MM.1S (cell line): ENCODE data around the gene MYOC.
"Not testable (repeated sequence)": the region's sequence is repeated elsewhere in the genome, so short reads cannot be mapped to it uniquely, and the experiment has no call there.

Experiments
- CTCF ChIP-seq: fragments of 300-600 bp; sonication (generic); IDR thresholded peaks from 2 replicates; pipeline ENCODE4 v1.5.1; 2016; ENCODE audit warnings: antibody characterized with exemption, low read length, mixed read lengths
- EZH2 ChIP-seq: fragments of 300-600 bp; sonication (generic); optimal IDR thresholded peaks from 2 replicates; pipeline ENCODE3; 2017; ENCODE audit warnings: low read depth, mild to moderate bottlenecking, antibody characterized with exemption, low read length, mixed read lengths

- TF ChIP-seq CTCF, EZH2: not testable (repeated sequence)
These were observed 41.1 kb upstream of the MYOC start for GRCh38 chr1:171693541-171693940.
